Stimulated activated memory B cell treated with anti-CD40 and anti-IgM and Interleukin-4, amounts not matched to agents 10 μg/mL and 1 μg/mL and 100 μg/mL, for 72 hours (primary cell): ENCODE measurements around the gene SLC16A8.

Experiments used
- ATAC-seq: fragments of 150-1000 bp; cut with Tn5 transposase; 2 replicates; pipeline ENCODE4 v1.10.0; 2021
- H3K27ac Mint-ChIP-seq: one replicate; pipeline ENCODE4 v1.8.0; 2022; ENCODE audit warnings: mild to moderate bottlenecking, mixed read lengths
- H3K27me3 Mint-ChIP-seq: one replicate; pipeline ENCODE4 v1.8.0; 2022; ENCODE audit warnings: mixed read lengths
- H3K36me3 Mint-ChIP-seq: one replicate; pipeline ENCODE4 v1.8.0; 2022; ENCODE audit warnings: mixed read lengths
- H3K4me1 Mint-ChIP-seq: one replicate; pipeline ENCODE4 v1.8.0; 2022; ENCODE audit warnings: mixed read lengths
- H3K4me3 Mint-ChIP-seq: one replicate; pipeline ENCODE4 v1.8.0; 2022; ENCODE audit warnings: mild to moderate bottlenecking, moderate library complexity, mixed read lengths
- H3K9me3 Mint-ChIP-seq: one replicate; pipeline ENCODE4 v1.8.0; 2022; ENCODE audit warnings: mixed read lengths

The SLC16A8 gene

GRCh38 chr22:38106814-38107578 is 23.0 kb upstream of the SLC16A8 start:
- H3K4me1 Mint-ChIP-seq: no peaks in the 10 kb centered on the region
- H3K27ac Mint-ChIP-seq: no peak overlapping the region
- no peaks in the 10 kb centered on the region for H3K27me3 Mint-ChIP-seq
- H3K4me3 Mint-ChIP-seq: no peak overlapping the region
- H3K36me3 Mint-ChIP-seq: peaks cover 15% of the 10 kb centered on the region
- ATAC-seq: no peak
- H3K9me3 Mint-ChIP-seq: peaks cover 3% of the 10 kb centered on the region

- Mint-ChIP-seq H3K4me3 (no peak overlapping the region), H3K9me3 (no peaks in the 10 kb centered on the region), H3K27ac (no peak overlapping the region), H3K4me1 (no peaks in the 10 kb centered on the region), H3K36me3 (peaks cover 15% of the 10 kb centered on the region), H3K27me3 (no peaks in the 10 kb centered on the region)
- ATAC-seq: no peak
Observed at GRCh38 chr22:38104084-38104483, 20.1 kb upstream of the SLC16A8 start.

- Mint-ChIP-seq H3K36me3 (peaks cover 13% of the 10 kb centered on the region), H3K4me1 (no peaks in the 10 kb centered on the region), H3K9me3 (no peaks in the 10 kb centered on the region), H3K27me3 (no peaks in the 10 kb centered on the region), H3K27ac (no peak overlapping the region), H3K4me3 (no peak overlapping the region)
- no peak for ATAC-seq
Observed at GRCh38 chr22:38103641-38104040, 19.7 kb upstream of the SLC16A8 start.

DNA sequence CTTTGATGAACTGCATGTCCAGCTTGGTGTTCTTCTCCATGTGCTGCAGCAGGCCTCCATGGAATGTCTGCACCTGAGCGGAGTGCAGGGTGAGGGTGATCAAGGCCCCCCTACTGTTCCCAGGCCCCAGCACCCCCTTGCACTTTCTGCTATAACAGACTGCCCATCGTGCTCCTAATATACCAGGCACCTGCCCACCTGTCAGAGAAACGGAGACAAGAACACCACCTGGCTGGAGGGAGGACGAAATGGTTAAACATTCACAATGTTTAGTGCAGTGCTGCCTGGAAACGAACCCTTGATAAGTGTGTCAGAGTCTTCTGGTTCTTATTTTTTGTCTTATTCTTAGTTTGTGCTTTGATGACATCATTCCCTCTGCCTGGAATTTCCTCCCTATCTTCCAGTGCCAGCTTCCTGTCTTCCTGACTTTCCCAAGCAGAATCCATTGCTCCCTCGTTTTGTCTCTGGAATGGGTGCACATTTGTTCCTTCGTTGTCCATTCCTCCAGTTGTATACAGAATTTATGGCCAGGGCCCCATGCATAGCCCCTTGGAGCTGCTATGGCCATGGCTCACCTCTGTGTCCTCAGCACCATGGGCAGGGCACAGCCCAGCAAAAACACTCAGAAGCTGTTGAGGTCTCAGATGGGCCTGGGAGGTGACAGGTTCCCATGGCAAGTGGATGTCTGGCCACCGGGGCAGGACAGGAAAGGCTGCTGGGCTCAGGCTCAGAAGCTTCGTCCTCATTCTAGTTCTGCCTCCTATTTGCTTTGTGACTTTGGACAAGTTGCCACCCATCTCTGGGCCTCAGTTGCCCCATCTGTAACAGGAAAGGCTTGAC is 14.6 kb upstream of the SLC16A8 start:
- H3K9me3 Mint-ChIP-seq: no peaks in the 10 kb centered on the region
- no peaks in the 10 kb centered on the region for H3K4me1 Mint-ChIP-seq
- H3K4me3 Mint-ChIP-seq: no peak overlapping the region
- ATAC-seq: no peak
- peaks cover 15% of the 10 kb centered on the region for H3K36me3 Mint-ChIP-seq
- H3K27me3 Mint-ChIP-seq: no peaks in the 10 kb centered on the region
- H3K27ac Mint-ChIP-seq: no peak overlapping the region

DNA sequence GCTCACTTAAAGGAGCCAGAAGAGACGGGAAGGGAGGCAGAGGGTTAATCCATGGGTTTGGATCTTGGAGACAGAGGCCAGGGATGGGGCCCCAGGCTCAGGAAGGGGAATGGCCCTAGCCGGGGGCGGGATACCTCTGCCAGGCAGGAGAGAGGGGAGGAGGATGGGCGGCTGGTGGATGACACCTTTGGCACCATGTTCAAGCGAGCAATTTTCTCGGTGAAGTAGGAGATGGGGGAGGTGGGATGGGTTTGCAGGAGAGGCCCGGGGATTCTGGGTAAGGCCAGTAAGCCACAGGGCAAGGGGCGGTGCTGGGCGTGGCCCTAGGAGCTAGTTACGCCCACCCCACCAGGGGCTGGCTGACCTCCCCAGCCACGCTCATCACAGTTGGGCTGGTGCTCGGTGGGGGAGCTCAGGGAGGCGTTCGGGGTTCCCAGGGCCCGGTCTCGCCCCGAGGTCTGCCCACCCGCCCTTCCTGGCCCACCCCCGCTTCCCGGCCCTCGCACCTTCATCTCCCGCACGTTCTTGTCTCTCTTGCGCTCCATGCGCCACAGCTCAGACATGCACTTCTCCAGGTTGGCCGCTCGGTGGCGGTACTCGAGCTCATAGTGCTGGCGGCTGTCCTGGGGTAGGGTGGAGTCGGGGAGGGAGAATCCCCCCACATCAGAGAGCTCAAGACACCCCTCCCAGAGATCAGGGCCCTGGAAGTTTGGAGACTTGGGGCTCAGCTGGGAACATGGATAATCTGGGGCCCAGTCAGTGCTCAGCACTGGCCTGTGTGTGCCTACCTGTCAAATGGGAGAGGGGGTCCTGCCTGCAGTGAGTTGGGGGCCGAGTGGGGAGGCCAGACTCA is 13.8 kb upstream of the SLC16A8 start:
- Mint-ChIP-seq H3K9me3 (no peaks in the 10 kb centered on the region), H3K4me1 (no peaks in the 10 kb centered on the region), H3K27ac (no peak overlapping the region), H3K4me3 (no peak overlapping the region), H3K27me3 (no peaks in the 10 kb centered on the region), H3K36me3 (peaks cover 21% of the 10 kb centered on the region)
- peak; percentile 27 for ATAC-seq

- Mint-ChIP-seq H3K27me3 (no peaks in the 10 kb centered on the region), H3K9me3 (no peaks in the 10 kb centered on the region), H3K27ac (no peak overlapping the region), H3K4me1 (no peaks in the 10 kb centered on the region), H3K36me3 (peaks cover 21% of the 10 kb centered on the region), H3K4me3 (no peak overlapping the region)
- ATAC-seq: no peak
Observed at GRCh38 chr22:38097058-38097457, 13.1 kb upstream of the SLC16A8 start.

DNA sequence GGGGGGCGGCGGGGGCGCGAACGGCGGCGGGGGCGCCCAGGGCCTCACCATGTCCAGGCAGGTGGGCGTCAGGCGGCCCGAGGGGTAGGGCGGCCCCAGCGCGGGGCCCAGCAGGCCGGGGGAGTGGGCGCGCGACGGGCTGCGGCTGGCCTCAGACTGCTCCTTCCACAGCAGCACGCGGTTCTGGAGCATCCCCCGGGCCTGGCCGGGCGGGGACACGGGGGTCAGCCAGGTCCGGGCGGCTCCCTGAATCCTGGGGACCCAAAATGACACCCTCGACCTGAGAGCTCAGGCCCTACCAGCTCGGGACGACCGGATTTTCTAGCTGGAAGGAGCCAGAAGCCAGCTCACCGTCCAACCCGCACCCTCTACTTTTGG is 5.5 kb upstream of the SLC16A8 start:
- Mint-ChIP-seq H3K4me1 (no peaks in the 10 kb centered on the region), H3K4me3 (no peak overlapping the region), H3K9me3 (no peaks in the 10 kb centered on the region), H3K36me3 (peaks cover 23% of the 10 kb centered on the region), H3K27ac (no peak overlapping the region), H3K27me3 (peaks cover 16% of the 10 kb centered on the region)
- ATAC-seq: peak; percentile 56

GRCh38 chr22:38088629-38089473 is 4.9 kb upstream of the SLC16A8 start:
- H3K36me3 Mint-ChIP-seq: peaks cover 19% of the 10 kb centered on the region
- H3K27ac Mint-ChIP-seq: no peak overlapping the region
- peaks cover 19% of the 10 kb centered on the region for H3K27me3 Mint-ChIP-seq
- peak; percentile 32 for ATAC-seq
- H3K4me1 Mint-ChIP-seq: no peaks in the 10 kb centered on the region
- H3K9me3 Mint-ChIP-seq: no peaks in the 10 kb centered on the region
- no peak overlapping the region for H3K4me3 Mint-ChIP-seq

GRCh38 chr22:38087855-38088254 is 3.9 kb upstream of the SLC16A8 start:
- peaks cover 11% of the 10 kb centered on the region for H3K36me3 Mint-ChIP-seq
- peaks cover 29% of the 10 kb centered on the region for H3K27me3 Mint-ChIP-seq
- no peak for ATAC-seq
- H3K9me3 Mint-ChIP-seq: no peaks in the 10 kb centered on the region
- no peak overlapping the region for H3K4me3 Mint-ChIP-seq
- H3K4me1 Mint-ChIP-seq: no peaks in the 10 kb centered on the region
- H3K27ac Mint-ChIP-seq: no peak overlapping the region

DNA sequence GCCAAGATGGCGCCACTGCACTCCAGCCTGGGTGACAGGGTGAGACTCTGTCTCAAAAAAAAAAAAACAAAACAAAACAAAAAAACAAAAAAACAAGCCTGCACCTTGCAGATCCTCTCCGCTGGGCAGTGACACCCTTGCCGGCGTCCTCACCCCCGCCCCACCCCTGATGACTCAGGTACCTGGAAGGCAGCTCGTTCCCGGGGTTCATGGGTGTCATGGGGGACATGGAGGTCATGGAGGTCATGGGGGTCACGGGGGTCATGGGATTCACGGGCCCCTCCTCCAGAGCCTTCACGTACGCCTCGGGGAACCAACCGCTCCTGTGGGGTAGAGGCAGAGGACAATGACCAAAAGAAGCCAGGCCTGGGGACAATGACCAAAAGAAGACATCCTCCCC is 3.0 kb upstream of the SLC16A8 start:
- Mint-ChIP-seq H3K9me3 (no peaks in the 10 kb centered on the region), H3K27me3 (peaks cover 38% of the 10 kb centered on the region), H3K4me1 (peaks cover 7% of the 10 kb centered on the region), H3K4me3 (no peak overlapping the region), H3K36me3 (peaks cover 11% of the 10 kb centered on the region), H3K27ac (no peak overlapping the region)
- no peak for ATAC-seq

- ATAC-seq: no peak
- Mint-ChIP-seq H3K4me3 (no peak overlapping the region), H3K36me3 (peaks cover 11% of the 10 kb centered on the region), H3K27me3 (peaks cover 42% of the 10 kb centered on the region), H3K4me1 (peaks cover 10% of the 10 kb centered on the region), H3K9me3 (no peaks in the 10 kb centered on the region), H3K27ac (no peak overlapping the region)
Observed at GRCh38 chr22:38086001-38086845, 2.2 kb upstream of the SLC16A8 start.

- ATAC-seq: no peak
- H3K36me3 Mint-ChIP-seq: peaks cover 11% of the 10 kb centered on the region
Observed at GRCh38 chr22:38085501-38085900, 1.5 kb upstream of the SLC16A8 start.

DNA sequence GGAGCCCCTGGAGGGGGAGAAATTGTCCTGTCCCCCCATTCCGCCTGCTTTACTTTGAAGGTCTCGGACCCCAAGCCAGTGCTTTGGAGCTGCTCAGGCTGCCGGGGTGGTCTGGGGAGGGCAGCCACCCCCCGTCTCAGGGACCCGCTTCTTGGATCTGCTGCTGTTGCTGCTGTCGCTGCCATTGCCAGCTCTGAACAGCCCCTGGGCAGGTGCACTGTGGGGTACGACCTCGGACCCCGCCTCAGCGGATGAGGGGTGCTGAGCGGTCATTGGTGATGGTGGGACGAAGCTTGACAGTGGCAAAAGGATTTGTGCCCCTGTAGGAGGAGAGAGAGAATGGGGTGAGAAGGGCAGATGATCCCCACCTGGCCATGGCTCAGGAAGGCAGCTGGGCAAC is 1.1 kb upstream of the SLC16A8 start:
- Mint-ChIP-seq H3K27me3 (peaks cover 48% of the 10 kb centered on the region), H3K4me1 (peaks cover 10% of the 10 kb centered on the region), H3K36me3 (peaks cover 11% of the 10 kb centered on the region), H3K9me3 (no peaks in the 10 kb centered on the region), H3K27ac (no peak overlapping the region), H3K4me3 (no peak overlapping the region)
- ATAC-seq: no peak

More at GRCh38 chr22:38085501-38085900, 1.5 kb upstream of the SLC16A8 start:
- Mint-ChIP-seq H3K9me3 (no peaks in the 10 kb centered on the region), H3K4me3 (no peak overlapping the region), H3K4me1 (peaks cover 10% of the 10 kb centered on the region), H3K27me3 (peaks cover 43% of the 10 kb centered on the region), H3K27ac (no peak overlapping the region)
